Activated effector memory CD4-positive, alpha-beta T cell treated with anti-CD3 and anti-CD28 coated beads, Interleukin-2, amount 50 U/mL, for 16 hours (primary cell): ENCODE results near the gene PDE3B.
"Not testable (repeated sequence)": the region's sequence is repeated elsewhere in the genome, so short reads cannot be mapped to it uniquely, and the experiment has no call there.

Experiments used
- DNase-seq: peaks from one replicate; pipeline ENCODE4 v3.0.0-alpha.2; 2020

PDE3B gene

GRCh38 chr11:14750911-14751310, 107.3 kb downstream of the PDE3B start:
- no peak for DNase-seq

DNA sequence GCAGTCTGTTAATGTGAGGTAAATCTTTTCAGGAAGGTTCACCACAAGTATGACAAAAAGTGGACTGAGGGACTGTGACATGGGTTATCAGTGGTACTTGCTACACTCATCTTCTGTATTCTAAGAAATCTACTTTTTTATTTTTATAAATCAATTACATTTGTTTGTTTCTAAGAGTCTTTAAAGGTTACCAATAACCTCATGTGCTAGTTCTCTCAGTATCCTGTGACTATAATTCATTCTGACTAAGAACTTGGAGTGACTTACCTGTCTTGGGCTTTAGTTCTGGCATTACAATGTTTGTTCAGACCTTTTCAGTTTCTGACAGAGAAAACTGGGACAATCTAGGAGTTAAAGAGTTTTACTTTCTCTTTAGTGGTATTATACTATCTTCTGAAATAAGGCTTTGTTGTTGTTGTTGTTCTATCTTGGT, 108.4 kb downstream of the PDE3B start:
- no peak for DNase-seq

- DNase-seq: no peak
Observed at GRCh38 chr11:14755140-14755539, 111.5 kb downstream of the PDE3B start.

DNA sequence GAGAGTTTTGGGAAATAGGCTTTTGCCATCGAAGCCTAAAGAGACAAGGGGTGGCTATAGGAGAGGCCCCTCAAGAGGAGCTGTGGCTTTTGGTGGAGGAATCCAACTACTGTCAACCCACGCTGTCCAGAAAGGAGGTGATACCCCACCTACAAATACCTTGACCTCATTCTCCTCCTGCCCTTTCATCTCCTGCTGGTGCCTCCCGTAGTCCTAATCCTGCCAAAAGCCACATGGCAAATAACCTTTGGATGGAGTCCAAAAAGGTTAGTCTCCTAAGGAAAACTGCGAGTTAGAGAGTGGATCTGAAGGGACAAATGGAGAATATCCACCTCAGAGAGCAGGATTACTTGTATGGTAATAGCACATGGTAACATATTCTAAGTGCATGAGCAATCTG, 112.7 kb downstream of the PDE3B start:
- DNase-seq: no peak

DNA sequence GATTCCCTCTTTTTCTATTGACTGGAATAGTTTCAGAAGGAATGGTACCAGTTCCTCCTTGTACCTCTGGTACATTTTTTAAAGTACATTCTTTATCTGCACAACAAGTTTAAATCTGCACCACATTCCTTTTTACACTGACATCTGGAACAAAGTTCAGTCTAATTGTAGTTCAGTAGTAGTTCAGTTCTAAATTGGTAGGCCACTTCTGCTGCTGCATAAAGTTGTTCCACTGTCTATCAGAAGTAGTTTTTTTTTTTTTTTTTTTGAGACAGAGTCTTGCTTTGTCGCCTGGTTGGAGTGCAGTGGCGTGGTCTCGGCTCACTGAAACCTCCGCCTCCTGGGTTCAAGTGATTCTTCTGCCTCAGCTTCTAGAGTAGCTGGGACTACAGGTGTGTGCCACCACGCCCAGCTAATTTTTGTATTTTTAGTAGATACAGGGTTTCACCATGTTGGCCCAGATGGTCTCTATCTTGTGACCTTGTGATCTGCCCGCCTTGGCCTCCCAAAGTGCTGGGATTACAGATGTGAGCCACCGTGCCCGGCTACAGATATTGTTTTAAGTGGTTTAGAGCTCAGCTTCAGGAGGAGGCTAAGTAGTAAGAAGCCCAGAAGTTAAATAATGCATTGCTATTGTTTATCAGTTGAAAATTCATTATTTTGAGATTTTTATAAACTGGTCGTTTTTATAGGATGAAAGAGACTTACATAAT, 115.9 kb downstream of the PDE3B start:
- DNase-seq: not testable (repeated sequence)

DNA sequence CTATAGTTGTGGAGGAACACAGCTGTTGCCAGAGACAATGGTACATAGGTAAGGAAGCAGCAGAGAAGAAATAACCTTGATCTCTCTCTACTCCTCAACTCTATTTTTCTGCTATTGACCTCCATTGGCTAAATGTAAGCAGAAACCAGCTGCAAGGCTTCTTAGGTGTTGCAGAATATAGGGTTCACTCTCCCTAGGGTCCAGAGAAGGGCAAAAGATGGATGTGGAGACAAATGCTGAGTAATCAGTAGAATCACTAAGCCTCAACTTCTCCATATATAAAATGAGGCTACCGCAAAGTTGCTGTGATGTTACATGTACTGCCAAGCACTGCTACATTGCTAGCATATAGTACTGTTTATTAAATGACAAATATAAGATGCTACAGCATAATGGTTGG, 120.6 kb downstream of the PDE3B start:
- DNase-seq: no peak

DNA sequence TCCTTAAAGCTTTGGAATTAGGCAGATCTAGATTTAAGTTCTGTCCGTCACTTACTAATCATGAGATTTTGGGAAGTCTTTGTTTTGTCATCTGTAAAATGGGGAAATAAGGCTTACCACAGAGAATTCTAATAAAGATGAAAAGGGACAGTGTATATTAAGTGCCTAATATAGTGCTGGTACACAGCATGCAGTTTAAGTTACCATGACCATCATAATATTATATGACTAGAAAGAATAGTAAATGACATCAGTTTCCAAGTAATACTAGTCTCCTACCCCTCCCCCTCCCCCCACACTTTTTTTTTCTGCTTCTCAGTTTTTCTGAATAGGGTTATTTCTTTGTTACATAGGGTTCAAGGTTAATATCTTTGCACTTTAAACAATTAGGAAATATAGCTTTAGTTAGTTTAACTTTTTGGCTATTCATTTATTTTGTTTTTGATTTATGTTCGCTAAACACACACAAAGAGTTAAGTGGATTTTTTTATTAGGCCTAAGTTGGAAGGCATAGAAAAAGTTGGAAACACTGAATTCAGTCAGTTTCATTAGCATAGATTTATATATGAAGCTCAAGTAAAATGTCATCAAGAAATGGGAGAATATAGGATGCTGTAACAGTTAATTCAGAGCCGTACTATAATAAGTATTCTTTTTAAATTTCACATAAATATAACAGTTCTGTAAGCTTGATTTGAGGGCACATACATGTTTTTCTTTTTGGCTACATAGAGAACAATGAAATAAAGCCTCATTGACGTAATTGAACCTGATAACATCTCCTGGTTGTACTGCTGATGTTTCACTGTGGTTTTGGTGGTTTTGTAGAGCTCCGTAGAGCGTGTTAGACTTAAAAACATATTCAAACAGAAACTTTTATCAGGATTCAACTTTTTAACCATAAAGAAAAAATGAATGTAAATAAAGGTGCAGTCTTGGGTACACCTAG, 121.2 kb downstream of the PDE3B start:
- no peak for DNase-seq

DNA sequence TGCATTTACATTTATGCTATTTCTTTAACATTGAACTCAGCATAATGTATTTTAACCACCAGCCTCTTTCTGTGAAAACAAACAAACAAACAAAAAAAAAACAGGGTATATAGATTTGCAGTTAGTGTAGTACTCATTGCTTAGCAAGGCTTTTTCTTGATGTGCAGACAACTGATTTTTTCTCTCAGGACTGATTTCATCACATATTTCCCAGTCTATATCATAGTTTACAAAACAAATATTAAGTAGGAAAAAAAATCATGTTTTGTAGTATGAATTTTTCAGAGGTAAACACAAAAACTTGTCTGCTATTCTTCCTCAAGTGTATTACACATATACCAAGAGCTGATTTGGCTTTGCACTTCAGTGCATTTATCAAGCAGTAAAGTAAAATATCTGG, 123.0 kb downstream of the PDE3B start:
- DNase-seq: no peak

- no peak for DNase-seq
Observed at GRCh38 chr11:14768526-14769188, 125.1 kb downstream of the PDE3B start.

- DNase-seq: no peak
Observed at GRCh38 chr11:14773755-14774154, 130.2 kb downstream of the PDE3B start.

GRCh38 chr11:14774721-14775120, 131.1 kb downstream of the PDE3B start:
- no peak for DNase-seq

DNA sequence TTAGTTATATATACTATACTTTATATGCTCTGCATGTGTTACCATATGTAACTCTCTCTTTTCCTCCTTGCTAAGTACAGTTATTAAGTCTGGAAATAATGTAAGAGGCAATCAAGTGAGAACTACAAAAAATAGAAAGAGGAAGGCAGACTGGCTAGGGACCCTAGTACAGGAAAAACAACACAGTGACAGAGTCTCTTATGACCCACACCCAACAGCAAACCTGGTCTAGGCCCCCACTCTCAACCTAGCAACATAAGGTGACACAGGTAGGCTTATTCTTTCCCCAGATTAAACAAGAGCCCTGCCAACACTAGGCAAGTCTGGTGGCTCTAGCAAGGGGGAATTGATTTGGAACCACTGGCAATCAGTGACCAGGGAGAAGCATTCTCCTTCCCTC, 132.3 kb downstream of the PDE3B start:
- DNase-seq: no peak

DNA sequence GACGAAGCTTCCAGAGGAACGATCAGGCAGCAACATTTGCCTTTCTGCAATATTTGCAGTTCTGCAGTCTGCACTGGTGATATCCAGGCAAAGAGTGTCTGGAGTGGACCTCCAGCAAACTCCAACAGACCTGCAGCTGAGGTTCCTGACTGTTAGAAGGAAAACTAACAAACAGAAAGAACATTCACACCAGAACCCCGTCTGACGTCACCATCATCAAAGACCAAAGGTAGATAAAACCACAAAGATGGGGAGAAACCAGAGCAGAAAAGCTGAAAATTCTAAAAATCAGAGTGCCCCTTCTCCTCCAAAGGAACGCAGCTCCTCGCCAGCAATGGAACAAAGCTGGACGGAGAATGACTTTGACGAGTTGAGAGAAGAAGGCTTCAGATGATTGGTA, 134.9 kb downstream of the PDE3B start:
- DNase-seq: not testable (repeated sequence)

DNA sequence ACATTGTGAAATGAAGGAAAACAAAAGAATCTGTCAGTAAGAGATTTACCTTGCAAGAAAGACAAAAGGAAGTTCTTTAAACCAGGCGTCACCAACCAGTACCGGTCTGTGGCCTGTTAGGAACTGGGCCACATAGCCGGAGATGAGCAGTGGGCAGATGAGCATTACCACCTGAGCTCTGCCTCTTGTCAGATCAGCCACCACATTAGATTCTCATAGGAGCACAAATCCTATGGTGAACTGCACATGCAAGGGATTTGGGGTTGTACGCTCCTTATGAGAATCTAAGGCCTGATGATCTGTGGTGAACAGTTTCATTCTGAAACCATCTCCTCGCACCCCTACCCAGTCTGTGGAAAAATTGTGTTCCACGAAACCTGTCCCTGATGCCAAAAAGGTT, 140.2 kb downstream of the PDE3B start:
- DNase-seq: no peak

- DNase-seq: no peak
Observed at GRCh38 chr11:14784230-14784629, 140.6 kb downstream of the PDE3B start.

DNA sequence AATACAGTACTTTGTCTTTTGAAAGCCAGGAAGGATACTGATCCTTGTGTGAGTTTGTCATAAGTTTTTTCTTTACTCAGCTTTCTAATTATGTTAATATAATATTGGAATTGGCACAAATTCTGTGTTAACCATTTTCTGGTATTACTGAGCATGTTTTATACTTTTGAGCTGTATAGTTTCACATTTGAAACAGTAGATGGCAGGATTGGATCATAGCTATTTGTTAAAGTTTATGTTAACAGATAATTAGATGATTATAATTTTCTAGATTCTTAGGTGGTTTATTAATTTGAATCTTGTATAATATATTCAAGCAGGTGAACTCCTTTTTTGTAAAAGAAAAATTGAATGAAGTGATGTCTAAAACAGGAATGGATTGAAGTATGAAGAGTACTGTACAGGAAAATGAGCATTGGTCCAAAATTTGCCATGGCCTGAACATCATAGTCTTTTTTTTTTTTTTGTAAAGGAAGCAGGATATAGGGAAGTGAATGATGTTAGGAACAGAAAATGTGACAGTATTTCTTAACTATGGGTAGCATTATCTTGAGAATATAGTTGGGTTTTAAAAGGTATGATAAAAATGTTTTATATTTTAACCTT, 146.4 kb downstream of the PDE3B start:
- DNase-seq: no peak

DNA sequence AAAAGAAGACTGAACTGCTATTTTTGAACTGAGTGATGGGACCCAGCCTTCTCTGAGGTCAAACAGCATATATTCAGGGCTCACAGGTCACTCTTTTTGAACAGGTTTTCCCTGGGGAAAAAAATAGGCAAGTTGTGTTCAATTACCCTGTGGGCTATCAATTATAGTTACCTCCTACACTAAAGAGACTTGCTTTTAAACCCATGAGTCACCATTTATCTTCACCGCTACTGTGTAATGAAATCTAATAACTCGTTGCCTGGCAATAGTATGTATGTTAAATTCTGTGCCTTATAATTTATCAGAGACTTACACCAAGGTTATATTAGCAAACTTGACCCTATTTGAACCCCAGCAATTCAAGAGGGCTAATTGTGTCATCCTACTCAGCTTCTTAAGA, 149.9 kb downstream of the PDE3B start:
- DNase-seq: no peak

DNA sequence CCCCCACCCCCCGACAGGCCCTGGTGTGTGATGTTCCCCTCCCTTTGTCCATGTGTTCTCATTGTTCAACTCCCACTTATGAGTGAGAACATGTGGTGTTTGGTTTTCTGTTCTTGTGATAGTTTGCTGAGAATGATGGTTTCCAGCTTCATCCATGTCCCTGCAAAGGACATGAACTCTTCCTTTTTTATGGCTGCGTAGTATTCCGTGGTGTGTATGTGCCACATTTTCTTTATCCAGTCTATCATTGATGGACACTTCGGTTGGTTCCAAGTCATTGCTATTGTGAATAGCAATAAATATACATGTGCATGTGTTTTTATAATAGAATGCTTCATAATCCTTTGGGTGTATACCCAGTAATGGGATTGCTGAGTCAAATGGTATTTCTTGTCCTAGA, 152.4 kb downstream of the PDE3B start:
- not testable (repeated sequence) for DNase-seq

DNA sequence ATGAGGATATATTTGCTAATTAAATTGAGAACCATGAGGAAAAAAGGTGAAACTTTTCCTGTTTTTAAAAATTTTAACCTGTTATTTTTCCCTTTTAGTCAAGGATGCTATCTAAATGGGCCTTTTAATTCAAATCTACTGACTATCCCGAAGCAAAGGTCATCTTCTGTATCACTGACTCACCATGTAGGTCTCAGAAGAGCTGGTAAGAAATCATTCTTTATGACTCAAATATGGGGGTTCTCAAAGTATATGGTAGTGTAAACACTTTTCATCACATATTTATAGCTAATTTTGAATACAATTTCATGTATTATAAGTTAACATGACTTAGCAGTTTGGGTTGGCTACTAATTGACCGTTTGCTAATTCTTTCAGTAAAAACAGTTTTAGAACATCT, 160.2 kb downstream of the PDE3B start:
- DNase-seq: no peak

DNA sequence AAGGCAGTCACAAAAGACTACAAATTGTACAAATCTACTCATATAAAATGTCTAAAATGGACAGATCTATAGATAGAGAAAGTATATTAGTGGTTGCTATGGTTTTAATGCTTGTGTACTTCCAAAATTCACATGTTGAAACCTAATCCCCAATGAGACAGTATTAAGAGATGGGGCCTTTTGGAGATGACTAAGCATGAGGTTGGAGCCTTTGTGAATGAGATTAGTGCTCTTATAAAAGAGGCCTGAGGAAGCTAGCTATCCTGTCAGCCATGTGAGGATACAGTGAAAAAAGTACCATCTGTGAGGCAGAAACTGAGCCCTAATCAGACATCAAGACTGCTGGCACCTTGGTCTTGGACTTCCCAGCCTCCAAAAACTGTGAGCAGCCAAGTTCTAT, 165.9 kb downstream of the PDE3B start:
- DNase-seq: no peak

GRCh38 chr11:14812757-14813156, 169.2 kb downstream of the PDE3B start:
- DNase-seq: no peak

- DNase-seq: no peak
Observed at GRCh38 chr11:14813516-14813915, 169.9 kb downstream of the PDE3B start.

- no peak for DNase-seq
Observed at GRCh38 chr11:14818779-14819178, 175.2 kb downstream of the PDE3B start.
